Heart right ventricle (tissue), 16 donors: ENCODE measurements around the gene PDSS2. TPM values are rescaled to one million over a fixed set of nuclear protein-coding genes. Genes with fewer than 3 reads are reported as not detected.
A peak's percentile ranks its signal among the peaks of the same experiment; 100 is the strongest.

Experiments used
- ATAC-seq, 8 donors: fragments of 200-7000 bp; cut with Tn5 transposase; one replicate each; pipeline ENCODE4 v1.9.1; 2020; ENCODE audit warnings: mild to moderate bottlenecking in 8 of 8, moderate library complexity in 8 of 8, moderate number of reproducible peaks in 1 of 8
- DNase-seq, 2 donors: peaks; one replicate each; pipeline ENCODE4 v3.0.0-alpha.2; 2020
- H3K27ac ChIP-seq, 10 donors: fragments of 200-600 bp; sonication (generic) in 2 of 10; one replicate each; pipeline versions ENCODE4 v1.5.0 to v1.8.0; 2020 to 2022; ENCODE audit warnings: mild to moderate bottlenecking in 3 of 10
- H3K27me3 ChIP-seq, 7 donors: fragments of 200-600 bp; one replicate each; pipeline ENCODE4 v1.8.0; 2021 to 2022; ENCODE audit warnings: mild to moderate bottlenecking in 2 of 7
- H3K36me3 ChIP-seq, 9 donors: fragments of 200-600 bp; sonication (generic) in 1 of 9; one replicate each; pipeline versions ENCODE4 v1.5.0 to v1.8.0; 2020 to 2022; ENCODE audit warnings: mild to moderate bottlenecking in 2 of 9
- H3K4me1 ChIP-seq, 9 donors: fragments of 200-600 bp; sonication (generic) in 1 of 9; one replicate each; pipeline versions ENCODE4 v1.5.0 to v1.8.0; 2020 to 2022; ENCODE audit warnings: mild to moderate bottlenecking in 4 of 9
- H3K4me3 ChIP-seq, 10 donors: fragments of 200-600 bp; sonication (generic) in 2 of 10; one replicate each; pipeline versions ENCODE4 v1.5.0 to v1.8.0; 2020 to 2022; ENCODE audit warnings: mild to moderate bottlenecking in 7 of 10, moderate library complexity in 2 of 10
- H3K9me3 ChIP-seq, 11 donors: fragments of 200-600 bp in 10 of 11; sonication (generic) in 2 of 11; one replicate each; pipeline versions ENCODE4 v1.5.0 to v1.8.0; 2013 to 2022; ENCODE audit warnings: mild to moderate bottlenecking in 2 of 11, control low read depth in 1 of 11, moderate library complexity in 1 of 11
- CTCF ChIP-seq, 9 donors: fragments of 200-600 bp; sonication (generic) in 2 of 9; IDR thresholded peaks; one replicate each; pipeline versions ENCODE4 v1.5.0 to v1.8.0; 2021 to 2022; ENCODE audit warnings: antibody characterized with exemption in 9 of 9, mild to moderate bottlenecking in 5 of 9, moderate library complexity in 1 of 9
- WGBS, 2 donors: extraction: QIAGEN DNeasy Blood & Tissue Kit; methylation state at CpG; one replicate each; pipeline ENCODE4 v1.1.7; 2013; ENCODE audit warnings: inconsistent platforms in 1 of 2; 5-methylcytosine and 5-hydroxymethylcytosine counted together
- intact Hi-C, 10 donors: fragments of 100-400 bp; cut with DNase I; formaldehyde crosslinking; loops; one replicate each; pipeline versions ENCODE4 v1.11.1 to v1.14.2; 2022
- polyA plus RNA-seq, 2 donors: library from polyadenylated mRNA; stranded (reverse); fragments of 200-250 nt; gene quantifications; one replicate each; pipeline ENCODE4 v1.2.3, GENCODE V29; 2013
- total RNA-seq, 10 donors: library from RNA; stranded (reverse); fragmentation: NEBNext Ultra II Directional in 3 of 10; extraction: Animal tissue kit (Norgen Biotek cat#: 25700) in 3 of 10; gene quantifications; one replicate each; pipeline versions ENCODE4 v1.2.1 to v1.2.4, GENCODE V29; 2021 to 2023
- donor health status: Arrhythmogenic right ventricular cardiomyopathy.
- donor health status: ischemic (EF 13 %, LVEDD 7.1; RV severe dilation, severe dysfunction).
- donor health status: healthy with polysubstance abuse.
- donor health status: DM: no; HTN: yes; CAD: no.
- donor health status: DM: no; HTN: no; CAD: no.
- donor health status: ischemic (EF 25% LVEDD 6.9; RV normal size, moderate dysfunction).
- donor health status: ischemic (EF 25% LVEDD 5.7; RV mildly dilated, moderate dysfunction).
- donor health status: healthy.
- donor health status: DM: yes; HTN: yes; CAD: no.
- donor health status: Ischemic cardiomyopathy.
- donor health status: ischemic (EF 35%, LVEDD 5.7; RV mildly dilated, moderate dysfunction).
- donor health status: nonischemic (EF 11% LVEDD 7.7; RV severe dilation, severe dysfunction).
- donor health status: DM: yes; HTN: yes; CAD: no.
- donor health status: PGD.
- donor health status: ischemic (EF 29% LVEDD 5.4; RV normal size, mild dysfunction).
- donor health status: nonischemic (EF 23%, LVEDD 6.1; RV moderate dilation, normal function).

The PDSS2 gene
- total and polyA plus RNA-seq, 12 donors: 5.5 to 22.2 (median 18.0) TPM

GRCh38 chr6:107319906-107320530 is 139.3 kb downstream of the PDSS2 start:
- WGBS, 2 donors: 52 to 54% methylated on average over 5 of the region's 5 CpGs
- H3K9me3 ChIP-seq: no peaks in the 10 kb centered on the region
- H3K4me3 ChIP-seq: no peak overlapping the region
- no peak for DNase-seq
- H3K27ac ChIP-seq: no peak overlapping the region
- no peak for TF ChIP-seq CTCF (IDR thresholded peaks at IDR 0.05)
- H3K27me3 ChIP-seq: no peaks in the 10 kb centered on the region
- ATAC-seq: no peak
- peaks cover 0 to 3% (median 0%) of the 10 kb centered on the region in 9 donors for H3K4me1 ChIP-seq
- intact Hi-C loops: loop anchor here in 6 of 10 donors (5.0 to 10.0 kb wide), 7 partner anchors 135 to 525 kb away; partner anchors contain the start of gene PDSS2 (in 1 of the 6)
- H3K36me3 ChIP-seq: no peaks in the 10 kb centered on the region

GRCh38 chr6:107318100-107318736 is 141.1 kb downstream of the PDSS2 start:
- intact Hi-C loops: loop anchor here in 7 of 10 donors (1.0 to 10.0 kb wide), 7 partner anchors 137 to 527 kb away; partner anchors contain the start of gene PDSS2 (in 1 of the 7)
- Histone ChIP-seq H3K36me3 (no peaks in the 10 kb centered on the region), H3K27me3 (no peaks in the 10 kb centered on the region), H3K4me3 (no peak overlapping the region), H3K9me3 (no peaks in the 10 kb centered on the region), H3K27ac (no peak overlapping the region), H3K4me1 (peaks cover 0 to 7% (median 0%) of the 10 kb centered on the region in 9 donors)
- peak; percentile 20 to 50 for DNase-seq
- peak; percentile 18 to 82 (median 67) for TF ChIP-seq CTCF (IDR thresholded peaks at IDR 0.05)
- peak in 7 of 8 donors; percentile 73 to 94 (median 87) for ATAC-seq
- 55 to 59% methylated on average over 9 of the region's 9 CpGs for WGBS, 2 donors

- no peaks in the 10 kb centered on the region for H3K27me3 ChIP-seq
- intact Hi-C loops: loop anchor here in 6 of 10 donors (5.0 to 10.0 kb wide), 6 partner anchors 140 to 530 kb away; partner anchors contain the start of gene PDSS2 (in 1 of the 6)
- H3K36me3 ChIP-seq: no peaks in the 10 kb centered on the region
- no peak overlapping the region for H3K27ac ChIP-seq
- no peak for TF ChIP-seq CTCF (IDR thresholded peaks at IDR 0.05)
- DNase-seq (no peak), ATAC-seq (no peak)
- H3K9me3 ChIP-seq: no peaks in the 10 kb centered on the region
- peaks cover 0 to 7% (median 0%) of the 10 kb centered on the region in 9 donors for H3K4me1 ChIP-seq
- H3K4me3 ChIP-seq: no peak overlapping the region
These were observed 144.2 kb downstream of the PDSS2 start for GRCh38 chr6:107315114-107315513.

GRCh38 chr6:107314531-107314939 is 144.8 kb downstream of the PDSS2 start:
- ATAC-seq (no peak), DNase-seq (no peak)
- Histone ChIP-seq H3K27ac (no peak overlapping the region), H3K4me3 (no peak overlapping the region), H3K9me3 (no peaks in the 10 kb centered on the region), H3K36me3 (no peaks in the 10 kb centered on the region), H3K4me1 (peaks cover 0 to 7% (median 0%) of the 10 kb centered on the region in 9 donors), H3K27me3 (no peaks in the 10 kb centered on the region)
- WGBS, 2 donors: 80 to 84% methylated on average over 3 of the region's 3 CpGs
- intact Hi-C loops: loop anchor here in 6 of 10 donors (10.0 kb wide), 5 partner anchors 140 to 530 kb away; partner anchors contain the start of gene PDSS2 (in 1 of the 6)
- no peak for TF ChIP-seq CTCF (IDR thresholded peaks at IDR 0.05)
